Large intestine (tissue), 3 donors: ENCODE results near the gene NEK2. TPM values are rescaled to one million over a fixed set of nuclear protein-coding genes. Genes with fewer than 3 reads are reported as not detected.
"Not testable (repeated sequence)": the region's sequence is repeated elsewhere in the genome, so short reads cannot be mapped to it uniquely, and the experiment has no call there.

ENCODE experiments used
- DNase-seq, 2 donors: peaks; one replicate each; pipeline versions ENCODE4 v3.0.0 to v3.0.0-alpha.2; 2013
- H3K27ac ChIP-seq: one replicate; pipeline ENCODE4 v1.5.1; 2013; ENCODE audit warnings: low read length
- H3K27me3 ChIP-seq: 2 replicates; pipeline ENCODE4 v1.6.1; 2013; ENCODE audit warnings: low read length; ENCODE audit not compliant: control insufficient read depth, insufficient read depth
- H3K36me3 ChIP-seq: 2 replicates; pipeline ENCODE4 v1.6.1; 2013; ENCODE audit warnings: low read length; ENCODE audit not compliant: control insufficient read depth, insufficient read depth
- H3K4me1 ChIP-seq: one replicate; pipeline ENCODE4 v1.6.1; 2013; ENCODE audit warnings: low read length; ENCODE audit not compliant: control insufficient read depth, insufficient read depth
- H3K4me3 ChIP-seq: one replicate; pipeline ENCODE4 v1.5.1; 2013; ENCODE audit warnings: low read length
- H3K9me3 ChIP-seq: one replicate; pipeline ENCODE4 v1.6.1; 2013; ENCODE audit warnings: mild to moderate bottlenecking, low read depth, low read length, moderate library complexity; ENCODE audit not compliant: control insufficient read depth
- WGBS: methylation state at CpG from one replicate; pipeline ENCODE4 v1.1.5; 2013; ENCODE audit warnings: low lambda C conversion rate; ENCODE audit not compliant: insufficient coverage; 5-methylcytosine and 5-hydroxymethylcytosine counted together
- polyA plus RNA-seq: library from polyadenylated mRNA; unstranded; fragments of 120-200 nt; gene quantifications from one replicate; pipeline ENCODE4 v1.2.1, GENCODE V29; 2013

Gene NEK2
- polyA plus RNA-seq, 1 donor = 11.1 TPM

- H3K4me3 ChIP-seq = no peak overlapping the region
- no peak overlapping the region for H3K27ac ChIP-seq
- H3K36me3 ChIP-seq = no peaks in the 10 kb centered on the region
- no CpG with 5 or more reads among the region's 10 CpGs for WGBS
- H3K4me1 ChIP-seq = no peaks in the 10 kb centered on the region
- H3K9me3 ChIP-seq = peaks cover 2% of the 10 kb centered on the region
- no peaks in the 10 kb centered on the region for H3K27me3 ChIP-seq
- DNase-seq = peak in 1 of 2 donors; percentile 41
Observed at GRCh38 chr1:211695135-211695816, 19.9 kb upstream of the NEK2 start.

GRCh38 chr1:211693911-211694310 lies 18.5 kb upstream of the NEK2 start:
- DNase-seq, H3K4me1 ChIP-seq, H3K9me3 ChIP-seq, H3K4me3 ChIP-seq, H3K36me3 ChIP-seq, H3K27ac ChIP-seq, H3K27me3 ChIP-seq: not testable (repeated sequence)
- no CpG with 5 or more reads among the region's 5 CpGs for WGBS

- no peaks in the 10 kb centered on the region for H3K27me3 ChIP-seq
- WGBS = 100% methylated on average over 2 of the region's 2 CpGs
- H3K27ac ChIP-seq = no peak overlapping the region
- no peaks in the 10 kb centered on the region for H3K9me3 ChIP-seq
- no peak overlapping the region for H3K4me3 ChIP-seq
- no peaks in the 10 kb centered on the region for H3K36me3 ChIP-seq
- H3K4me1 ChIP-seq = no peaks in the 10 kb centered on the region
- DNase-seq = no peak
Observed at GRCh38 chr1:211688421-211688820, 13.0 kb upstream of the NEK2 start.

- Histone ChIP-seq H3K27ac (no peak overlapping the region), H3K9me3 (no peaks in the 10 kb centered on the region), H3K4me3 (no peak overlapping the region), H3K4me1 (no peaks in the 10 kb centered on the region), H3K36me3 (no peaks in the 10 kb centered on the region), H3K27me3 (no peaks in the 10 kb centered on the region)
- no peak for DNase-seq
- no CpG with 5 or more reads among the region's 16 CpGs for WGBS
Observed at GRCh38 chr1:211687462-211688215, 12.2 kb upstream of the NEK2 start.

- Histone ChIP-seq H3K9me3 (no peaks in the 10 kb centered on the region), H3K4me3 (no peak overlapping the region), H3K36me3 (no peaks in the 10 kb centered on the region), H3K27ac (no peak overlapping the region), H3K4me1 (no peaks in the 10 kb centered on the region), H3K27me3 (no peaks in the 10 kb centered on the region)
- 100% methylated on average over 1 of the region's 7 CpGs for WGBS
- DNase-seq = no peak
Observed at GRCh38 chr1:211685823-211686222, 10.4 kb upstream of the NEK2 start.

- Histone ChIP-seq H3K9me3 (no peaks in the 10 kb centered on the region), H3K36me3 (no peaks in the 10 kb centered on the region), H3K4me1 (no peaks in the 10 kb centered on the region), H3K27ac (no peak overlapping the region), H3K27me3 (no peaks in the 10 kb centered on the region), H3K4me3 (no peak overlapping the region)
- WGBS = no CpG with 5 or more reads among the region's 3 CpGs
- no peak for DNase-seq
Observed at GRCh38 chr1:211684791-211685190, 9.4 kb upstream of the NEK2 start.

GRCh38 chr1:211684331-211684730 lies 8.9 kb upstream of the NEK2 start:
- Histone ChIP-seq H3K27me3 (no peaks in the 10 kb centered on the region), H3K27ac (no peak overlapping the region), H3K9me3 (no peaks in the 10 kb centered on the region), H3K36me3 (no peaks in the 10 kb centered on the region), H3K4me1 (no peaks in the 10 kb centered on the region), H3K4me3 (no peak overlapping the region)
- DNase-seq = no peak
- 60% methylated on average over 1 of the region's 3 CpGs for WGBS

GRCh38 chr1:211683396-211684297 lies 8.2 kb upstream of the NEK2 start:
- no peaks in the 10 kb centered on the region for H3K36me3 ChIP-seq
- H3K9me3 ChIP-seq = no peaks in the 10 kb centered on the region
- no peak for DNase-seq
- 100% methylated on average over 1 of the region's 8 CpGs for WGBS
- H3K4me1 ChIP-seq = no peaks in the 10 kb centered on the region
- H3K27me3 ChIP-seq = no peaks in the 10 kb centered on the region
- H3K27ac ChIP-seq = no peak overlapping the region
- no peak overlapping the region for H3K4me3 ChIP-seq

- H3K27ac ChIP-seq, H3K27me3 ChIP-seq, H3K4me3 ChIP-seq, H3K4me1 ChIP-seq, H3K9me3 ChIP-seq, DNase-seq, H3K36me3 ChIP-seq: not testable (repeated sequence)
- WGBS = no CpG with 5 or more reads among the region's 7 CpGs
Observed at GRCh38 chr1:211682186-211682585, 6.8 kb upstream of the NEK2 start.

- Histone ChIP-seq H3K36me3 (no peaks in the 10 kb centered on the region), H3K9me3 (no peaks in the 10 kb centered on the region), H3K4me1 (no peaks in the 10 kb centered on the region), H3K27me3 (no peaks in the 10 kb centered on the region), H3K27ac (no peak overlapping the region), H3K4me3 (no peak overlapping the region)
- 17% methylated on average over 2 of the region's 9 CpGs for WGBS
- peak; percentile 75 to 82 for DNase-seq
Observed at GRCh38 chr1:211680752-211681327, 5.4 kb upstream of the NEK2 start.
